ENCODE results near the gene CAST. TPM values are rescaled to one million over a fixed set of nuclear protein-coding genes. Genes with fewer than 3 reads are reported as not detected.

The CAST gene
- 95.6 and 188 TPM in 2 replicates for total RNA-seq

GRCh38 chr5:96661855-96662724 lies at the start of gene CAST:
TSS of gene CAST (plus strand) at chr5:96662376. CDS start at chr5:96662423, 47 bp downstream.

Other genes with a start within 250 kb of the CAST start
- gene PCSK1, start 229.1 kb upstream of the CAST start, total RNA-seq, result 0.09 and 0.11 TPM in 2 replicates
- gene ERAP1, start 145.6 kb downstream of the CAST start, total RNA-seq, result 66.3 and 84.3 TPM in 2 replicates
- gene ERAP2, start 214.1 kb downstream of the CAST start, total RNA-seq, result 5.6 and 43.2 TPM in 2 replicates

Measured in dermis lymphatic vessel endothelial cell (primary cell).